ENCODE data around the gene SCUBE1. TPM values are rescaled to one million over a fixed set of nuclear protein-coding genes. Genes with fewer than 3 reads are reported as not detected.

SCUBE1 gene
- total and polyA plus RNA-seq, 10 of the 15 experiments (the other 5 are each of a cell fraction or from before 2014, with no cell fraction given): not detected

DNA sequence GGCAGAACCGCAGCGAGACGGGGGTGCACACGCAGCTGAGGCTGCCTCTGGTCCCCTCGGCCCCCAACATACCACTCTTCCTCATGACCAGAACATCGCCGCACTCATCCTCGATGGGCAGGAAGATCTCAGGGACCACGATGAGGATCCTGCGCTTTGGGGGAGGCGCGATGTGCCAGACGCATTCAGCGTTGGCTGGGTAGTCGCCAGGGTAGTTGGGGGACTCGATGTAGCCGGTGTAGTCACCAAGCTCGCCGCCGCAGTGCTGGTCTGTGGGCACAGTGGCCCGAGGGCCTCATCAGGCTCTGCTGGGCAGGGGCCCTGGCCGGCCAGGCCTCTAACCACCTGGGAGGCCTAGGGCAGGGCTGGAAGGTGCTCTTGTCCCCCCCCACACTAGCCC lies 133.2 kb downstream of the SCUBE1 start:
- no peaks in the 10 kb centered on the region for H3K79me2 ChIP-seq (ENCODE audit: control insufficient read depth, insufficient read depth, low read length)
- intact Hi-C loops (cut with micrococcal nuclease; ENCODE audit: unreplicated experiment) (no loop called here), in situ Hi-C loops (cut with MboI) (no loop called here)
- no peak overlapping the region for H3K9ac ChIP-seq (ENCODE audit: control insufficient read depth, insufficient read depth, low read length)
- no peak for TF ChIP-seq TARDBP (IDR thresholded peaks at IDR 0.05; ENCODE audit: borderline replicate concordance)
- no peak for TF ChIP-seq GATAD2B (conservative IDR thresholded peaks at IDR 0.05; ENCODE audit: low read depth)
- TF ChIP-seq, protein P1, sequence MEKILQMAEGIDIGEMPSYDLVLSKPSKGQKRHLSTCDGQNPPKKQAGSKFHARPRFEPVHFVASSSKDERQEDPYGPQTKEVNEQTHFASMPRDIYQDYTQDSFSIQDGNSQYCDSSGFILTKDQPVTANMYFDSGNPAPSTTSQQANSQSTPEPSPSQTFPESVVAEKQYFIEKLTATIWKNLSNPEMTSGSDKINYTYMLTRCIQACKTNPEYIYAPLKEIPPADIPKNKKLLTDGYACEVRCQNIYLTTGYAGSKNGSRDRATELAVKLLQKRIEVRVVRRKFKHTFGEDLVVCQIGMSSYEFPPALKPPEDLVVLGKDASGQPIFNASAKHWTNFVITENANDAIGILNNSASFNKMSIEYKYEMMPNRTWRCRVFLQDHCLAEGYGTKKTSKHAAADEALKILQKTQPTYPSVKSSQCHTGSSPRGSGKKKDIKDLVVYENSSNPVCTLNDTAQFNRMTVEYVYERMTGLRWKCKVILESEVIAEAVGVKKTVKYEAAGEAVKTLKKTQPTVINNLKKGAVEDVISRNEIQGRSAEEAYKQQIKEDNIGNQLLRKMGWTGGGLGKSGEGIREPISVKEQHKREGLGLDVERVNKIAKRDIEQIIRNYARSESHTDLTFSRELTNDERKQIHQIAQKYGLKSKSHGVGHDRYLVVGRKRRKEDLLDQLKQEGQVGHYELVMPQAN (conservative IDR thresholded peaks at IDR 0.05): no peak
- TF ChIP-seq ZZZ3 (IDR thresholded peaks at IDR 0.05; ENCODE audit: control insufficient read depth, insufficient read length, low read depth): no peak
- TF ChIP-seq BRCA1 (IDR thresholded peaks at IDR 0.05; ENCODE audit: low read depth, low read length): no peak
- ATAC-seq: no peak
- no peak for DNase-seq (ENCODE audit: low read depth, low spot score)
- H4K20me1 ChIP-seq (ENCODE audit: control insufficient read depth, insufficient read depth): no peaks in the 10 kb centered on the region
- no peaks in the 10 kb centered on the region for H3K36me3 ChIP-seq (ENCODE audit: control insufficient read depth in 2 of 2, insufficient read depth in 2 of 2, low read length in 1 of 2)
- WGBS (ENCODE audit: insufficient coverage, insufficient replicate concordance, low lambda C conversion rate, missing lambda C conversion rate): 60% methylated on average over 22 of the region's 22 CpGs
- ChIA-PET CTCF (no interaction called here), SMC1A (ENCODE audit: uncharacterized antibody, unreplicated experiment) (no interaction called here), POLR2A (no interaction called here), RAD21 (ENCODE audit: unreplicated experiment) (no interaction called here)
- H3K9me3 ChIP-seq (replicated peaks; ENCODE audit: control insufficient read depth, insufficient read depth, low read length): no peaks in the 10 kb centered on the region
- no TSS peak for BruUV-seq (replicated peaks)
- H3K4me2 ChIP-seq (ENCODE audit: control insufficient read depth, insufficient read depth): no peak overlapping the region
- no peak overlapping the region for H3K4me3 ChIP-seq
- no peak overlapping the region for H2AFZ ChIP-seq (ENCODE audit: control insufficient read depth, low read depth, low read length)
- FAIRE-seq: no peak
- H3K27me3 ChIP-seq (replicated peaks in 1 of 2; ENCODE audit: control insufficient read depth in 2 of 2, insufficient read depth in 2 of 2, low read length in 1 of 2): no peaks in the 10 kb centered on the region; a peak in 1 of 4 replicates
- no peaks in the 10 kb centered on the region for H3K4me1 ChIP-seq (ENCODE audit: control insufficient read depth, insufficient read depth, low read length)
- no peak overlapping the region for H3K27ac ChIP-seq (ENCODE audit: control insufficient read depth, insufficient read depth)

GRCh38 chr22:43209523-43209890 lies 133.7 kb downstream of the SCUBE1 start:
- in situ Hi-C loops (cut with MboI): no loop called here
- FAIRE-seq: no peak
- no peaks in the 10 kb centered on the region for H3K9me3 ChIP-seq (replicated peaks; ENCODE audit: control insufficient read depth, insufficient read depth, low read length)
- ATAC-seq: no peak
- H3K36me3 ChIP-seq (ENCODE audit: control insufficient read depth in 2 of 2, insufficient read depth in 2 of 2, low read length in 1 of 2): no peaks in the 10 kb centered on the region
- H3K4me1 ChIP-seq (ENCODE audit: control insufficient read depth, insufficient read depth, low read length): no peaks in the 10 kb centered on the region
- POLR2A ChIA-PET: no interaction called here
- no peak overlapping the region for H2AFZ ChIP-seq (ENCODE audit: control insufficient read depth, low read depth, low read length)
- H3K79me2 ChIP-seq (ENCODE audit: control insufficient read depth, insufficient read depth, low read length): no peaks in the 10 kb centered on the region
- intact Hi-C loops (cut with micrococcal nuclease; ENCODE audit: unreplicated experiment): no loop called here
- H3K4me3 ChIP-seq: no peak overlapping the region
- RAD21 ChIA-PET (ENCODE audit: unreplicated experiment): no interaction called here
- TF ChIP-seq ZZZ3 (IDR thresholded peaks at IDR 0.05; ENCODE audit: control insufficient read depth, insufficient read length, low read depth) (no peak), TAF1 (IDR thresholded peaks at IDR 0.05; ENCODE audit: borderline replicate concordance, low read depth, low read length) (no peak), RBBP5 (conservative IDR thresholded peaks at IDR 0.05) (no peak)
- TF ChIP-seq, protein P2, sequence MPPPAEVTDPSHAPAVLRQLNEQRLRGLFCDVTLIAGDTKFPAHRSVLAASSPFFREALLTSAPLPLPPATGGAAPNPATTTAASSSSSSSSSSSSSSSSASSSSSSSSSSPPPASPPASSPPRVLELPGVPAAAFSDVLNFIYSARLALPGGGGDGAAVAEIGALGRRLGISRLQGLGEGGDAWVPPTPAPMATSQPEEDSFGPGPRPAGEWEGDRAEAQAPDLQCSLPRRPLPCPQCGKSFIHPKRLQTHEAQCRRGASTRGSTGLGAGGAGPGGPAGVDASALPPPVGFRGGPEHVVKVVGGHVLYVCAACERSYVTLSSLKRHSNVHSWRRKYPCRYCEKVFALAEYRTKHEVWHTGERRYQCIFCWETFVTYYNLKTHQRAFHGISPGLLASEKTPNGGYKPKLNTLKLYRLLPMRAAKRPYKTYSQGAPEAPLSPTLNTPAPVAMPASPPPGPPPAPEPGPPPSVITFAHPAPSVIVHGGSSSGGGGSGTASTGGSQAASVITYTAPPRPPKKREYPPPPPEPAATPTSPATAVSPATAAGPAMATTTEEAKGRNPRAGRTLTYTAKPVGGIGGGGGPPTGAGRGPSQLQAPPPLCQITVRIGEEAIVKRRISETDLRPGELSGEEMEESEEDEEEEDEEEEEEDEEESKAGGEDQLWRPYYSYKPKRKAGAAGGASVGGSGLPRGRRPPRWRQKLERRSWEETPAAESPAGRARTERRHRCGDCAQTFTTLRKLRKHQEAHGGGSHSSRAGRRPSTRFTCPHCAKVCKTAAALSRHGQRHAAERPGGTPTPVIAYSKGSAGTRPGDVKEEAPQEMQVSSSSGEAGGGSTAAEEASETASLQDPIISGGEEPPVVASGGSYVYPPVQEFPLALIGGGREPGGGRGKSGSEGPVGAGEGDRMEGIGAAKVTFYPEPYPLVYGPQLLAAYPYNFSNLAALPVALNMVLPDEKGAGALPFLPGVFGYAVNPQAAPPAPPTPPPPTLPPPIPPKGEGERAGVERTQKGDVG (CRISPR knock-in tag; IDR thresholded peaks at IDR 0.05): no peak
- CTCF ChIA-PET: no interaction called here
- H3K27ac ChIP-seq (ENCODE audit: control insufficient read depth, insufficient read depth): no peak overlapping the region
- H4K20me1 ChIP-seq (ENCODE audit: control insufficient read depth, insufficient read depth): no peaks in the 10 kb centered on the region
- BruUV-seq (replicated peaks): no TSS peak
- H3K4me2 ChIP-seq (ENCODE audit: control insufficient read depth, insufficient read depth): no peak overlapping the region
- no peak overlapping the region for H3K9ac ChIP-seq (ENCODE audit: control insufficient read depth, insufficient read depth, low read length)
- SMC1A ChIA-PET (ENCODE audit: uncharacterized antibody, unreplicated experiment): no interaction called here
- no peak for DNase-seq (ENCODE audit: low read depth, low spot score)
- WGBS (ENCODE audit: insufficient coverage, insufficient replicate concordance, low lambda C conversion rate, missing lambda C conversion rate): 51% methylated on average over 15 of the region's 15 CpGs
- no peaks in the 10 kb centered on the region; a peak in 1 of 4 replicates for H3K27me3 ChIP-seq (replicated peaks in 1 of 2; ENCODE audit: control insufficient read depth in 2 of 2, insufficient read depth in 2 of 2, low read length in 1 of 2)

Measured in GM12878 (cell line).